Measurements from ENCODE around the gene GNG11.
"Not testable (repeated sequence)": the region's sequence is repeated elsewhere in the genome, so short reads cannot be mapped to it uniquely, and the experiment has no call there.

The GNG11 gene

GRCh38 chr7:93915206-93915842, 6.2 kb upstream of the GNG11 start:
- H3K4me1 ChIP-seq (ENCODE audit: control insufficient read depth, low read depth, low read length): not testable (repeated sequence)

GRCh38 chr7:93915888-93916287, 5.6 kb upstream of the GNG11 start:
- H3K36me3 ChIP-seq (ENCODE audit: control insufficient read depth, low read depth, low read length); H3K27me3 ChIP-seq (ENCODE audit: control insufficient read depth, insufficient read depth, low read length); H3K9me3 ChIP-seq (ENCODE audit: control insufficient read depth, low read depth, low read length); H3K4me1 ChIP-seq (ENCODE audit: control insufficient read depth, low read depth, low read length); H3K9ac ChIP-seq (ENCODE audit: low read length); H3K4me3 ChIP-seq (ENCODE audit: low read length); H3K27ac ChIP-seq (ENCODE audit: low read length): not testable (repeated sequence)

More at GRCh38 chr7:93915206-93915842, 6.2 kb upstream of the GNG11 start:
- not testable (repeated sequence) for H3K27me3 ChIP-seq (ENCODE audit: control insufficient read depth, insufficient read depth, low read length); H3K36me3 ChIP-seq (ENCODE audit: control insufficient read depth, low read depth, low read length); H3K27ac ChIP-seq (ENCODE audit: low read length); H3K9me3 ChIP-seq (ENCODE audit: control insufficient read depth, low read depth, low read length); H3K9ac ChIP-seq (ENCODE audit: low read length); H3K4me3 ChIP-seq (ENCODE audit: low read length)

- H3K27ac ChIP-seq (ENCODE audit: low read length); H3K27me3 ChIP-seq (ENCODE audit: control insufficient read depth, insufficient read depth, low read length); H3K9me3 ChIP-seq (ENCODE audit: control insufficient read depth, low read depth, low read length); H3K4me1 ChIP-seq (ENCODE audit: control insufficient read depth, low read depth, low read length); H3K4me3 ChIP-seq (ENCODE audit: low read length); H3K36me3 ChIP-seq (ENCODE audit: control insufficient read depth, low read depth, low read length); H3K9ac ChIP-seq (ENCODE audit: low read length): not testable (repeated sequence)
Observed at GRCh38 chr7:93916315-93916714, 5.2 kb upstream of the GNG11 start.

DNA sequence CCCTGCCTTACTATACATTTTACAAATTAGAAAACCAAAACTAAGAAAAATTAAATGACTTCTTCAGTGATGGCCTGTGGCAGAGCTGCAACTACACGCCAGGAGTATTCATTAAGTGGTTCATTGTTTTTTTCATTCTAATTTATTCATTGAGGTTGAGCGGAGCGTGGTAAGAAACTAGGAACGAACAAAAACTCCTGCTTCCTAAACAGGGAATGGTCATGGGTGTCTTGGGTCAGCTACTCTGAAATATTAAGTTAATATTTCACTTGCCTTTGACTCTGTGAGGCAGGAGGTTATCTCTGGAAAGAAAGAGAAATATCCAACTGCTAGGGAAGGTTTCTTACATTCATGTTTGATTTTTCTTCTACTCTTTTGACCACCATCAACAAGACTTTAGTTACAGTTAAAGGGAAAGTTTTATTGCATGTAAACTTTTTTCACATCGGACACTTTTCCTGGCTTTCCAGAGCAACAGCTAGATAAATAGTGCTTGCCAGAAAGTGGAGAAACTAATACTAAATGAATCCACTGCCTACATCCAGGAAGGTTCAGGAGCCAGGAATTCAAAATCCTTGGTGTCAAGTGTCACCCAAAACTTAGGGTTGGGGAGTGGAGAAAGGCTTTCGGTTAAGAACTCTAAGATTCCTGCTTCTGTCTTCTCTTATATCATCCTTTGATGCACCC, 896 bp upstream of the GNG11 start:
- H3K36me3 ChIP-seq (ENCODE audit: control insufficient read depth, low read depth, low read length): no peaks in the 10 kb centered on the region
- no peak overlapping the region for H3K9ac ChIP-seq (ENCODE audit: low read length)
- H3K4me1 ChIP-seq (ENCODE audit: control insufficient read depth, low read depth, low read length): peaks cover 12% of the 10 kb centered on the region
- H3K9me3 ChIP-seq (ENCODE audit: control insufficient read depth, low read depth, low read length): no peaks in the 10 kb centered on the region
- H3K27me3 ChIP-seq (ENCODE audit: control insufficient read depth, insufficient read depth, low read length): no peaks in the 10 kb centered on the region
- no peak overlapping the region for H3K4me3 ChIP-seq (ENCODE audit: low read length)
- no peak overlapping the region for H3K27ac ChIP-seq (ENCODE audit: low read length)

DNA sequence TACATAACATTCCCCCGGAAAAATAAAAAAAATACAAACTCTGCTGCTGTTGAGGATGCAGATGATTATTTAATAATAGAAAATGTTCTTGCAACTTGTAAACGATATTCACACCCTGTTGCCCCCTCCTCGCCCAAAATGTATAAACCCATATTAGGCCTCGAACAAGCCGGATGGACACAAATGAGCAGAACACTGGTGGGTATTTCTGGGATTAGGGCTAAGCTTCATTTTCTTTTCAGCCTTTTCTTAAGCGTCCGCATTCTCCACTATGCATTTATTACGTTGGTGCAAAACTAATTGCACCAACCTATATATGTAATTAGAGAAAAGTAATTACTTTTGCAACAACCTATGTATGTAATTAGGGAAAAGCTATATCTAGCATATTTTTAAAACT, 349 bp upstream of the GNG11 start:
- Histone ChIP-seq H3K9me3 (ENCODE audit: control insufficient read depth, low read depth, low read length) (no peaks in the 10 kb centered on the region), H3K9ac (ENCODE audit: low read length) (peak overlapping the region; percentile 35), H3K4me3 (ENCODE audit: low read length) (peak overlapping the region; percentile 71), H3K27ac (ENCODE audit: low read length) (no peak overlapping the region), H3K27me3 (ENCODE audit: control insufficient read depth, insufficient read depth, low read length) (no peaks in the 10 kb centered on the region), H3K4me1 (ENCODE audit: control insufficient read depth, low read depth, low read length) (peaks cover 12% of the 10 kb centered on the region), H3K36me3 (ENCODE audit: control insufficient read depth, low read depth, low read length) (no peaks in the 10 kb centered on the region)

- Histone ChIP-seq H3K36me3 (ENCODE audit: control insufficient read depth, low read depth, low read length) (no peaks in the 10 kb centered on the region), H3K9me3 (ENCODE audit: control insufficient read depth, low read depth, low read length) (no peaks in the 10 kb centered on the region), H3K9ac (ENCODE audit: low read length) (no peak overlapping the region), H3K4me3 (ENCODE audit: low read length) (no peak overlapping the region), H3K4me1 (ENCODE audit: control insufficient read depth, low read depth, low read length) (peaks cover 12% of the 10 kb centered on the region), H3K27me3 (ENCODE audit: control insufficient read depth, insufficient read depth, low read length) (no peaks in the 10 kb centered on the region), H3K27ac (ENCODE audit: low read length) (no peak overlapping the region)
Observed at GRCh38 chr7:93923296-93923695, 1.8 kb downstream of the GNG11 start.

GRCh38 chr7:93923942-93924341, 2.4 kb downstream of the GNG11 start:
- H3K9me3 ChIP-seq (ENCODE audit: control insufficient read depth, low read depth, low read length): no peaks in the 10 kb centered on the region
- H3K36me3 ChIP-seq (ENCODE audit: control insufficient read depth, low read depth, low read length): no peaks in the 10 kb centered on the region
- H3K9ac ChIP-seq (ENCODE audit: low read length): no peak overlapping the region
- H3K4me3 ChIP-seq (ENCODE audit: low read length): no peak overlapping the region
- no peaks in the 10 kb centered on the region for H3K27me3 ChIP-seq (ENCODE audit: control insufficient read depth, insufficient read depth, low read length)
- H3K27ac ChIP-seq (ENCODE audit: low read length): no peak overlapping the region
- peaks cover 12% of the 10 kb centered on the region for H3K4me1 ChIP-seq (ENCODE audit: control insufficient read depth, low read depth, low read length)

GRCh38 chr7:93926800-93927199, 5.3 kb downstream of the GNG11 start:
- H3K27me3 ChIP-seq (ENCODE audit: control insufficient read depth, insufficient read depth, low read length): no peaks in the 10 kb centered on the region
- H3K4me3 ChIP-seq (ENCODE audit: low read length): no peak overlapping the region
- no peaks in the 10 kb centered on the region for H3K4me1 ChIP-seq (ENCODE audit: control insufficient read depth, low read depth, low read length)
- H3K36me3 ChIP-seq (ENCODE audit: control insufficient read depth, low read depth, low read length): no peaks in the 10 kb centered on the region
- no peak overlapping the region for H3K9ac ChIP-seq (ENCODE audit: low read length)
- H3K9me3 ChIP-seq (ENCODE audit: control insufficient read depth, low read depth, low read length): no peaks in the 10 kb centered on the region
- H3K27ac ChIP-seq (ENCODE audit: low read length): no peak overlapping the region

- Histone ChIP-seq H3K27me3 (ENCODE audit: control insufficient read depth, insufficient read depth, low read length) (no peaks in the 10 kb centered on the region), H3K4me3 (ENCODE audit: low read length) (no peak overlapping the region), H3K4me1 (ENCODE audit: control insufficient read depth, low read depth, low read length) (no peaks in the 10 kb centered on the region), H3K27ac (ENCODE audit: low read length) (no peak overlapping the region), H3K9ac (ENCODE audit: low read length) (no peak overlapping the region), H3K9me3 (ENCODE audit: control insufficient read depth, low read depth, low read length) (no peaks in the 10 kb centered on the region), H3K36me3 (ENCODE audit: control insufficient read depth, low read depth, low read length) (no peaks in the 10 kb centered on the region)
Observed at GRCh38 chr7:93927585-93927984, 6.0 kb downstream of the GNG11 start.

DNA sequence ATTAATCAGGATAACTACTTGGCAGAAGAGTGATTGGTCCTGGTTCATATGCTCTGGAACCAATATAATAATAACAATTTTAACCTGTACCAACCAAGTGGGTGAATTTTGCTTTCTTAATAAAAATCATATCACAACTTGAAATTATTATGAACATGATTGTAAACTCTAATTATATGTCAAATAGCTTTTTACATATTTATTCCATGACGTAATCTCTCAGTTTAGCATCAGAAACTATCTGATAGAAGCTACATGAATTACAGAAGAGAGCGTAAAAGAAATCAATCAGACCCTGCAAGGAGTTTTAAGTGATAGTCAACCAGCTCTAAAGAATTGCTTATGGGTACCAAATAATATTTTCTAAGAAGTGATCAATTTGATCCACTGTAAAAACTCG, 10.1 kb downstream of the GNG11 start:
- Histone ChIP-seq H3K9ac (ENCODE audit: low read length) (no peak overlapping the region), H3K27me3 (ENCODE audit: control insufficient read depth, insufficient read depth, low read length) (no peaks in the 10 kb centered on the region), H3K9me3 (ENCODE audit: control insufficient read depth, low read depth, low read length) (no peaks in the 10 kb centered on the region), H3K4me3 (ENCODE audit: low read length) (no peak overlapping the region), H3K27ac (ENCODE audit: low read length) (no peak overlapping the region), H3K4me1 (ENCODE audit: control insufficient read depth, low read depth, low read length) (no peaks in the 10 kb centered on the region), H3K36me3 (ENCODE audit: control insufficient read depth, low read depth, low read length) (no peaks in the 10 kb centered on the region)

GRCh38 chr7:93933156-93933555, 11.6 kb downstream of the GNG11 start:
- no peaks in the 10 kb centered on the region for H3K36me3 ChIP-seq (ENCODE audit: control insufficient read depth, low read depth, low read length)
- H3K27me3 ChIP-seq (ENCODE audit: control insufficient read depth, insufficient read depth, low read length): no peaks in the 10 kb centered on the region
- no peak overlapping the region for H3K9ac ChIP-seq (ENCODE audit: low read length)

GRCh38 chr7:93935102-93935501, 13.6 kb downstream of the GNG11 start:
- no peaks in the 10 kb centered on the region for H3K27me3 ChIP-seq (ENCODE audit: control insufficient read depth, insufficient read depth, low read length)
- H3K4me3 ChIP-seq (ENCODE audit: low read length): no peak overlapping the region
- no peak overlapping the region for H3K9ac ChIP-seq (ENCODE audit: low read length)
- H3K9me3 ChIP-seq (ENCODE audit: control insufficient read depth, low read depth, low read length): no peaks in the 10 kb centered on the region
- H3K36me3 ChIP-seq (ENCODE audit: control insufficient read depth, low read depth, low read length): no peaks in the 10 kb centered on the region
- H3K4me1 ChIP-seq (ENCODE audit: control insufficient read depth, low read depth, low read length): no peaks in the 10 kb centered on the region
- H3K27ac ChIP-seq (ENCODE audit: low read length): no peak overlapping the region

More at GRCh38 chr7:93933156-93933555, 11.6 kb downstream of the GNG11 start:
- H3K9me3 ChIP-seq (ENCODE audit: control insufficient read depth, low read depth, low read length): no peaks in the 10 kb centered on the region
- H3K27ac ChIP-seq (ENCODE audit: low read length): no peak overlapping the region
- no peak overlapping the region for H3K4me3 ChIP-seq (ENCODE audit: low read length)
- H3K4me1 ChIP-seq (ENCODE audit: control insufficient read depth, low read depth, low read length): no peaks in the 10 kb centered on the region

Measured in iPS-18a (cell line).